ENCODE measurements around the gene TACC2. TPM values are rescaled to one million over a fixed set of nuclear protein-coding genes. Genes with fewer than 3 reads are reported as not detected.

Gene TACC2
- total RNA-seq, 1 donor from 2014 or later: not detected

DNA sequence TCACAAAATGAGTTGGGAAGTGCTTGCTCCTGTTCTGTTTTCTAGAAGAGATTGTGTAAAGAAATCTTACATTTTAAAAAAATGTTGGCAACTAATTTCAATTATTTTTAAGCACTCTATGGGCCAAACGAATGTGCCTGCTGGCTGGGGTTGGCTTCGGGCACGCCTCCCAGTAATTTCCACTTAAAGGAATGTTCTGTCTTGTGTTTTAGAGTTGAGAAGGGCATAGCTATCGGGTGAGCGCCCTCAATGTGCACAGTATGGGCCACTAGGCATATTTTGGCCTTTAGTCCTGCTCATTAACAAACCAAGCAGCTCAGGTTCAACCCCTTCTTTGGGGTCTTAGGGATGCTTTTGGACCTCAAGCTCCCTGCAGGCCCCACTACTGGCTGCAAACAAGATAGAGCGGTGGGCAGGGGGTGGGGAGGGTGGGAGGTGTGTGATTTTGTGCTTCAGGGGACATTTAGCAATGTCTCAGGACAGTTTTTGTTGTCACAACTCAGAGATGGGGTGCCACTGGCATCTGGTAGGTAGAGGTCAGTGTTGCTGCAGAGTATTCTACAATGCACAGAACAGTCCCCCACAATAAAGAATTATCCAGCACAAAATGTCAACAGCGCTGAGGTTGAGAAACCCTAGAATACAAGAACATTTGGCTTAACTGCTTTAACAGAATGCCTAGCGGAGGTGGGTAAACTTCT, 40.7 kb downstream of the TACC2 start:
- CTCF ChIA-PET: no interaction called here
- ATAC-seq (ENCODE audit: low read depth) (no peak), DNase-seq (no peak)
- Mint-ChIP-seq H3K27ac (no peak overlapping the region), H3K9me3 (no peaks in the 10 kb centered on the region), H3K4me1 (no peaks in the 10 kb centered on the region), H3K27me3 (peaks cover 11% of the 10 kb centered on the region), H3K36me3 (ENCODE audit: low read depth) (no peaks in the 10 kb centered on the region), H3K4me3 (no peak overlapping the region)
- TF ChIP-seq, protein P1, sequence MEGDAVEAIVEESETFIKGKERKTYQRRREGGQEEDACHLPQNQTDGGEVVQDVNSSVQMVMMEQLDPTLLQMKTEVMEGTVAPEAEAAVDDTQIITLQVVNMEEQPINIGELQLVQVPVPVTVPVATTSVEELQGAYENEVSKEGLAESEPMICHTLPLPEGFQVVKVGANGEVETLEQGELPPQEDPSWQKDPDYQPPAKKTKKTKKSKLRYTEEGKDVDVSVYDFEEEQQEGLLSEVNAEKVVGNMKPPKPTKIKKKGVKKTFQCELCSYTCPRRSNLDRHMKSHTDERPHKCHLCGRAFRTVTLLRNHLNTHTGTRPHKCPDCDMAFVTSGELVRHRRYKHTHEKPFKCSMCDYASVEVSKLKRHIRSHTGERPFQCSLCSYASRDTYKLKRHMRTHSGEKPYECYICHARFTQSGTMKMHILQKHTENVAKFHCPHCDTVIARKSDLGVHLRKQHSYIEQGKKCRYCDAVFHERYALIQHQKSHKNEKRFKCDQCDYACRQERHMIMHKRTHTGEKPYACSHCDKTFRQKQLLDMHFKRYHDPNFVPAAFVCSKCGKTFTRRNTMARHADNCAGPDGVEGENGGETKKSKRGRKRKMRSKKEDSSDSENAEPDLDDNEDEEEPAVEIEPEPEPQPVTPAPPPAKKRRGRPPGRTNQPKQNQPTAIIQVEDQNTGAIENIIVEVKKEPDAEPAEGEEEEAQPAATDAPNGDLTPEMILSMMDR (IDR thresholded peaks at IDR 0.05): no peak
- intact Hi-C loops (cut with micrococcal nuclease): no loop called here
- POLR2A ChIA-PET: no interaction called here

DNA sequence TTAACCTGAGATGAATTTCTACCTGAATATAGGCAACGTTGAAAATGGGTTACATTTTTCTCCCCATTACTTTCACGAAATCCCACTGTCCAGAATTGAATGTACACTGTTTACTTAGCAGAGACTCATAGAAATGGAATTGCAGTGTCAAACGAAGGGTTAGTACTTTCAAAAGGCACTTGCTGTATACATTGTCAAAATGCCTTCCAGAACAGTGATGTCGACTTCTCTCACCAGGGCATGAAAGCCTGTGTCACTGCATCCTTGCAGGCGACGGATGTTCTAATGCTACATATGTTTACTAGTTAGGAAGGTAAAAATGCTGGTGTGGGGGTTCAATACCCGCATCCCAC, 41.2 kb downstream of the TACC2 start:
- POLR2A ChIA-PET: no interaction called here
- DNase-seq: no peak
- no peak overlapping the region for H3K27ac Mint-ChIP-seq
- H3K9me3 Mint-ChIP-seq: no peaks in the 10 kb centered on the region
- H3K4me3 Mint-ChIP-seq: no peak overlapping the region
- TF ChIP-seq, protein P1 (IDR thresholded peaks at IDR 0.05): no peak
- CTCF ChIA-PET: no interaction called here
- H3K4me1 Mint-ChIP-seq: no peaks in the 10 kb centered on the region
- peaks cover 11% of the 10 kb centered on the region for H3K27me3 Mint-ChIP-seq
- intact Hi-C loops (cut with micrococcal nuclease): no loop called here
- H3K36me3 Mint-ChIP-seq (ENCODE audit: low read depth): no peaks in the 10 kb centered on the region
- ATAC-seq (ENCODE audit: low read depth): no peak

DNA sequence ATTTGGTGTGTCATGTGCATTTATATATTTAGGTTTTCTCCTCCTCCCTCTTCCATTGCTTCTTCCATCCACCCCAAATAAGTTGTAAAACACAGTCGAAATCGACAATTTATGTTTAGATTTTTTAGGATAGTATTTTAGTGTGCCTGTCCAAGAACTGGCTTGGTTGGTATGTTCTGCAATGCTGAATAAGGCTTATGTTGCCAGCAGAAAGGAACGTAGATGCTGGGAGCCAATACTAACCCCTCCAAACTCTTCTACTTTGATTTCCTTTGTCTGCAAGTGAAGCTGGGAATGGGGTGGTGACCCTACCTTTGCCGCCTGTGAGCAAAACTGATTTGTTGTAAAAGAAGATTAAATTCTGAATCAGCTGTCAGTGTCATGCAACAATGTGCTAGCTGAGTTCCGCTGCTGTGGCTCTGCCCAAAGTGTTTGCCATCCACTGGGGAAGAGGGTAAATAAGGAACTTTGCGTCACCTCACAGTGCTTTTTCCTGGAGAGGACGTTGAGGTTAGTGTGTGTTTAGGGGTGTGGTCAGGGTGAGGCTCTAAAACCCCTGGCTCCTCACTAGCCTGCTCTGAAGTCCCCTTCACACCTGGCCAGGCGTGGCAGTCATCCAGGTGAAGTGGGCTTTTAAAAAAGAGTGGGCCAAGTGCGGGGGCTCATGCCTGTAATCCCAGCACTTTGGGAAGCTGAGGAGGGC, 44.4 kb downstream of the TACC2 start:
- Mint-ChIP-seq H3K4me3 (no peak overlapping the region), H3K36me3 (ENCODE audit: low read depth) (no peaks in the 10 kb centered on the region), H3K9me3 (no peaks in the 10 kb centered on the region), H3K4me1 (no peaks in the 10 kb centered on the region), H3K27me3 (peaks cover 11% of the 10 kb centered on the region), H3K27ac (no peak overlapping the region)
- TF ChIP-seq, protein P1 (IDR thresholded peaks at IDR 0.05): no peak
- intact Hi-C loops (cut with micrococcal nuclease): no loop called here
- DNase-seq (no peak), ATAC-seq (ENCODE audit: low read depth) (no peak)
- CTCF ChIA-PET: no interaction called here
- POLR2A ChIA-PET: no interaction called here

DNA sequence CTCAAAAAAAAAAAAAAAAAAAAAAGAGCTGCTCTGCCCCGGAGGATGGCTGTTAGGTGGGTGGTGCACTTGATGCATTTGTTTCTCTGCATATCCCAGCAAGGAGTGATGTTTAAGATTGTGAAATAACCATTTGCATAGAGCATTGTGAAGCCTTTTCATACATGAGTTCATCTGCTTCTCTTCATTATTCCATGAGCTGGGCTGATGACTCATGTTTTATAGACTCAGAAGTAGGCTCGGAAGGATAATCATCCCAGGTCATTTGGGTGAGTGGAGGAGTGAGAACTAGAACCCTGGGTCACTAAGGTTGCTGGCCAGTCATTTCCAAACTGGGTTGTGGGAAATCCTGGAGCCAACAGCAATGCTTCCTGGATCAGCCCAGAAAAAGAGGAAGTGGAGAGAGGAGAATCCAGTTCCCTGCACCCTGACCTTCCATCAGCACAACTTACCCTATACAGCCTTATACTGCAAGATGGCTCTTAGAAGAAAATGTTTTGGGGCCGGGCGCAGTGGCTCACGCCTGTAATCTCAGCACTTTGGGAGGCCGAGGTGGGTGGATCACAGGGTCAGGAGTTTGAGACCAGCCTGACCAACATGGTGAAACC, 45.3 kb downstream of the TACC2 start:
- ATAC-seq (ENCODE audit: low read depth) (no peak), DNase-seq (no peak)
- intact Hi-C loops (cut with micrococcal nuclease): no loop called here
- peaks cover 11% of the 10 kb centered on the region for H3K27me3 Mint-ChIP-seq
- no peaks in the 10 kb centered on the region for H3K36me3 Mint-ChIP-seq (ENCODE audit: low read depth)
- H3K27ac Mint-ChIP-seq: no peak overlapping the region
- H3K9me3 Mint-ChIP-seq: no peaks in the 10 kb centered on the region
- no peak overlapping the region for H3K4me3 Mint-ChIP-seq
- ChIA-PET CTCF (no interaction called here), POLR2A (no interaction called here)
- TF ChIP-seq, protein P1 (IDR thresholded peaks at IDR 0.05): no peak
- no peaks in the 10 kb centered on the region for H3K4me1 Mint-ChIP-seq

DNA sequence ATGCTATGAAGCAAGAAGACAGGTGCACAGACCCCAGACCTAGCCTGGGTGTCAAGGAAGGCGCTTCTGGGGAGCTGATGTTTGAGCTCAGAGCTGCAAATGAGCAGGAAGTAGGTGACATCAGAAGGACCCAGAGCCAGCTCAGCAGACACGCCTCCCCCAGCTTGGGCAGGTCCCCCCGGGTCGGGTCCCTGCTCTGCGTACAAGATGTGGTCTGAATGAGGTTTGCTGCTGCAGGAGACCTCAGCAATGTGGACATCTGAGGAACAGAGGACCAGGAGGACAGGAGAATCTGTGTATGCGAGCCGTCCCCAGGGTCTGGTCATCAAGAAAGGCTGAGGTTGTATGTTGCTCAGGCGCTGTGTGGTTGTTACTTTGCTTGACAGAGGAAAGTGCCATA, 51.8 kb downstream of the TACC2 start:
- Mint-ChIP-seq H3K27ac (no peak overlapping the region), H3K4me1 (no peaks in the 10 kb centered on the region), H3K4me3 (no peak overlapping the region), H3K36me3 (ENCODE audit: low read depth) (no peaks in the 10 kb centered on the region), H3K9me3 (no peaks in the 10 kb centered on the region), H3K27me3 (no peaks in the 10 kb centered on the region)
- intact Hi-C loops (cut with micrococcal nuclease): no loop called here
- ATAC-seq (ENCODE audit: low read depth) (no peak), DNase-seq (no peak)
- TF ChIP-seq, protein P1 (IDR thresholded peaks at IDR 0.05): no peak
- ChIA-PET CTCF (no interaction called here), POLR2A (no interaction called here)
